HCT116 (cell line): ENCODE results near the gene FBP1. TPM values are rescaled to one million over a fixed set of nuclear protein-coding genes. Genes with fewer than 3 reads are reported as not detected.

Source experiments
- ATAC-seq: fragments of 200-7000 bp; cut with Tn5 transposase; 2 replicates; pipeline ENCODE4 v1.9.1; 2020; ENCODE audit warnings: mild to moderate bottlenecking, moderate library complexity
- BruUV-seq: library from RNA; stranded (reverse); fragments of 400-500 nt; replicated peaks from 2 replicates; lab custom pipeline; 2021; lab: Mats Ljungman, UMichigan
- CTCF ChIA-PET: fragments of 300-600 bp; sonication (Branson Sonifier 250); formaldehyde crosslinking; loops from one replicate; lab custom pipeline; 2021; ENCODE audit warnings: antibody characterized with exemption; lab: Charles Lee
- POLR2A ChIA-PET: fragments of 300-600, 350-600 bp; sonication (Branson Sonifier 250); formaldehyde crosslinking; loops from one replicate; lab custom pipeline; 2021; ENCODE audit warnings: antibody characterized with exemption; lab: Charles Lee
- RAD21 ChIA-PET, 2 experiments: fragments of 300-600 bp; sonication (Branson Sonifier 250); formaldehyde crosslinking; loops; one replicate each; lab custom pipeline; 2023; ENCODE audit warnings: low total read pairs in 2 of 2; ENCODE audit not compliant: uncharacterized antibody in 2 of 2, unreplicated experiment in 2 of 2, low non-redundant PET in 1 of 2; lab: Charles Lee
- DNase-seq: peaks from one replicate; pipeline ENCODE4 v3.0.0-alpha.2; 2010; ENCODE audit warnings: low read depth, low spot score
- H2AFZ ChIP-seq: fragments of 200-600 bp; shearing (Covaris generic), sonication (generic); 2 replicates; pipeline ENCODE4 v1.6.1; 2017; ENCODE audit warnings: low read depth, mixed run types, mixed read lengths, antibody characterized with exemption, low read length; ENCODE audit not compliant: poor library complexity, severe bottlenecking
- H3K27ac ChIP-seq: 2 replicates; pipeline ENCODE4 v1.5.1; 2012; ENCODE audit warnings: low read depth, low read length
- H3K27me3 ChIP-seq: fragments of 200-600 bp; sonication (generic); 2 replicates; pipeline ENCODE4 v1.6.1; 2016; ENCODE audit warnings: mixed run types, low read length, mixed read lengths; ENCODE audit not compliant: insufficient read depth
- H3K36me3 ChIP-seq, 2 experiments: fragments of 200-500 bp in 1 of 2; fragments of 200-600 bp in 1 of 2; sonication (Bioruptor generic) in 1 of 2; sonication (generic) in 1 of 2; 2 replicates each; pipeline versions ENCODE4 v1.5.1 to v1.6.1; 2014 to 2016; ENCODE audit warnings: low read length in 2 of 2, inconsistent platforms in 1 of 2, mixed read lengths in 1 of 2, mixed run types in 1 of 2; ENCODE audit not compliant: insufficient read depth in 2 of 2, control insufficient read depth in 1 of 2
- H3K4me1 ChIP-seq, 2 experiments: fragments of 200-600 bp in 1 of 2; sonication (generic) in 1 of 2; 2 replicates each; pipeline versions ENCODE4 v1.5.1 to v1.6.1; 2012 to 2017; ENCODE audit warnings: low read length in 2 of 2, inconsistent platforms in 1 of 2, mild to moderate bottlenecking in 1 of 2, mixed read lengths in 1 of 2, mixed run types in 1 of 2, moderate library complexity in 1 of 2; ENCODE audit not compliant: insufficient read depth in 2 of 2, control insufficient read depth in 1 of 2
- H3K4me2 ChIP-seq: fragments of 200-600 bp; sonication (generic); 2 replicates; pipeline ENCODE4 v1.6.1; 2017; ENCODE audit warnings: mixed run types, low read length, mixed read lengths
- H3K4me3 ChIP-seq, 2 experiments: fragments of 200-600 bp in 1 of 2; sonication (generic) in 1 of 2; replicated peaks in 1 of 2; 2 replicates each; pipeline ENCODE4 v1.5.1; 2011 to 2016; ENCODE audit warnings: low read length in 2 of 2, control low read depth in 1 of 2, low read depth in 1 of 2, mild to moderate bottlenecking in 1 of 2, mixed read lengths in 1 of 2, mixed run types in 1 of 2
- H3K79me2 ChIP-seq: fragments of 200-600 bp; sonication (generic); 2 replicates; pipeline ENCODE4 v1.6.1; 2017; ENCODE audit warnings: mild to moderate bottlenecking, mixed run types, low read length, moderate library complexity, mixed read lengths; ENCODE audit not compliant: insufficient read depth
- H3K9ac ChIP-seq: fragments of 200-600 bp; sonication (generic); 2 replicates; pipeline ENCODE4 v1.6.1; 2016; ENCODE audit warnings: low read length, mixed read lengths
- H3K9me2 ChIP-seq: fragments of 200-600 bp; sonication (generic), shearing (Covaris generic); 2 replicates; pipeline ENCODE4 v1.6.1; 2017; ENCODE audit warnings: mixed run types, mild to moderate bottlenecking, moderate library complexity; ENCODE audit not compliant: insufficient read depth
- H3K9me3 ChIP-seq, 2 experiments: fragments of 200-500 bp in 1 of 2; fragments of 200-600 bp in 1 of 2; sonication (Bioruptor generic) in 1 of 2; sonication (generic) in 1 of 2; 2 replicates each; pipeline ENCODE4 v1.6.1; 2014 to 2017; ENCODE audit warnings: low read length in 2 of 2, mixed read lengths in 2 of 2, inconsistent platforms in 1 of 2, low read depth in 1 of 2, mild to moderate bottlenecking in 1 of 2, mixed run types in 1 of 2, moderate library complexity in 1 of 2; ENCODE audit not compliant: control insufficient read depth in 1 of 2, insufficient read depth in 1 of 2
- H4K20me1 ChIP-seq: fragments of 200-600 bp; sonication (generic), shearing (Covaris generic); 2 replicates; pipeline ENCODE4 v1.6.1; 2017; ENCODE audit warnings: mixed run types, mild to moderate bottlenecking, moderate library complexity; ENCODE audit not compliant: insufficient read depth
- CBX3 ChIP-seq: IDR thresholded peaks from 2 replicates; pipeline ENCODE4 v1.6.1; 2012; ENCODE audit warnings: low read depth
- CTCF ChIP-seq, 3 experiments: fragments of 200-600 bp in 1 of 3; sonication (generic) in 1 of 3; IDR thresholded peaks in 2 of 3; conservative IDR thresholded peaks in 1 of 3; 2 replicates each; pipeline ENCODE4 v1.5.1; 2012 to 2017; ENCODE audit warnings: low read depth in 2 of 3, low read length in 2 of 3, antibody characterized with exemption in 1 of 3, borderline replicate concordance in 1 of 3, control low read depth in 1 of 3, mild to moderate bottlenecking in 1 of 3, mixed read lengths in 1 of 3, mixed run types in 1 of 3, moderate library complexity in 1 of 3; ENCODE audit not compliant: insufficient read depth in 1 of 3
- EZH2 ChIP-seq: fragments of 200-600 bp; sonication (generic); IDR thresholded peaks from 2 replicates; pipeline ENCODE4 v1.6.1; 2017; ENCODE audit warnings: antibody characterized with exemption, mixed run types
- EZH2phosphoT487 ChIP-seq: fragments of 200-600 bp; IDR thresholded peaks from 2 replicates; pipeline ENCODE4 v1.6.1; 2018; ENCODE audit warnings: antibody characterized with exemption, borderline replicate concordance
- JUND ChIP-seq: IDR thresholded peaks from 2 replicates; pipeline ENCODE4 v1.6.1; 2012
- MAX ChIP-seq: IDR thresholded peaks from 2 replicates; pipeline ENCODE4 v1.6.1; 2012
- POLR2A ChIP-seq: IDR thresholded peaks from 2 replicates; pipeline ENCODE4 v1.7.0; 2011; ENCODE audit warnings: borderline replicate concordance; ENCODE audit not compliant: insufficient read depth, insufficient read length; ENCODE audit errors: extremely low read depth
- POLR2AphosphoS5 ChIP-seq: IDR thresholded peaks from 2 replicates; pipeline ENCODE4 v1.6.1; 2011; ENCODE audit warnings: mild to moderate bottlenecking, low read depth, low read length, moderate library complexity
- RAD21 ChIP-seq: IDR thresholded peaks from 2 replicates; pipeline ENCODE4 v1.6.1; 2012; ENCODE audit warnings: low read depth, mild to moderate bottlenecking
- REST ChIP-seq: IDR thresholded peaks from 2 replicates; pipeline ENCODE4 v1.6.1; 2012; ENCODE audit warnings: low read depth
- SP1 ChIP-seq: IDR thresholded peaks from 2 replicates; pipeline ENCODE4 v1.6.1; 2012; ENCODE audit warnings: low read depth
- TCF7L2 ChIP-seq: IDR thresholded peaks from 2 replicates; pipeline ENCODE4 v1.7.0; 2011; ENCODE audit warnings: borderline replicate concordance, inconsistent platforms; ENCODE audit not compliant: insufficient read depth, insufficient read length; ENCODE audit errors: extremely low read depth
- YY1 ChIP-seq: IDR thresholded peaks from 2 replicates; pipeline ENCODE4 v1.6.1; 2011; ENCODE audit warnings: low read length, low read depth, moderate library complexity, mild to moderate bottlenecking; ENCODE audit not compliant: insufficient replicate concordance; ENCODE audit errors: extremely low read depth
- ZBTB33 ChIP-seq: IDR thresholded peaks from 2 replicates; pipeline ENCODE4 v1.6.1; 2011; ENCODE audit warnings: mild to moderate bottlenecking, low read length, moderate library complexity; ENCODE audit not compliant: insufficient replicate concordance; ENCODE audit errors: extremely low read depth
- ZFX ChIP-seq: fragments of 450-650 bp; IDR thresholded peaks from 2 replicates; pipeline ENCODE4 v1.6.1; 2017
- intact Hi-C: fragments of 100-400 bp; cut with micrococcal nuclease; formaldehyde crosslinking; loops from 2 replicates; pipeline ENCODE4 v1.10.0; 2022
- total RNA-seq: library from RNA; stranded (reverse); gene quantifications from one replicate; pipeline ENCODE4 v1.2.1, GENCODE V29; 2021; ENCODE audit not compliant: unreplicated experiment

FBP1 gene
- total RNA-seq, 1 experiment from 2014 or later, result 0.42 TPM

- no peak overlapping the region for H3K4me3 ChIP-seq
- H3K79me2 ChIP-seq, result no peaks in the 10 kb centered on the region
- TF ChIP-seq TCF7L2, result no peak
- TF ChIP-seq MAX, result no peak
- no peak for TF ChIP-seq REST
- no peak for TF ChIP-seq JUND
- TF ChIP-seq EZH2, result no peak
- TF ChIP-seq CTCF (IDR thresholded peaks at IDR 0.05 in 2 of 3, conservative IDR thresholded peaks at IDR 0.05 in 1 of 3; ENCODE audit: borderline replicate concordance in 1 of 3, insufficient read depth in 1 of 3, low read depth in 2 of 3, low read length in 2 of 3), result no peak
- TF ChIP-seq YY1, result no peak
- no peak for TF ChIP-seq SP1
- no peak for TF ChIP-seq CBX3
- TF ChIP-seq ZFX, result no peak
- no peak for TF ChIP-seq RAD21
- no peak for TF ChIP-seq POLR2A
- TF ChIP-seq EZH2phosphoT487, result no peak
- no peak for TF ChIP-seq ZBTB33
- TF ChIP-seq POLR2AphosphoS5, result no peak
- CTCF ChIA-PET, result interaction anchor here (1.1 kb wide), 1 partner anchor 472 kb away, joined by 4 read pairs; no protein-coding TSS in a partner anchor
- no peak overlapping the region for H3K27ac ChIP-seq
- H3K9me2 ChIP-seq, result no peaks in the 10 kb centered on the region
- H2AFZ ChIP-seq, result no peak overlapping the region
- RAD21 ChIA-PET, result no interaction called here
- no peak overlapping the region for H3K4me2 ChIP-seq
- no peaks in the 10 kb centered on the region; a peak in 1 of 4 replicates for H3K4me1 ChIP-seq
- ATAC-seq (no peak), DNase-seq (no peak)
- H3K9me3 ChIP-seq, result no peaks in the 10 kb centered on the region
- no TSS peak for BruUV-seq
- H3K9ac ChIP-seq, result no peak overlapping the region
- intact Hi-C loops, result no loop called here
- no peaks in the 10 kb centered on the region for H3K36me3 ChIP-seq
- no peaks in the 10 kb centered on the region for H3K27me3 ChIP-seq
- H4K20me1 ChIP-seq, result no peaks in the 10 kb centered on the region
- POLR2A ChIA-PET, result interaction anchor here (0.5 kb wide), 1 partner anchor 13 kb away, joined by 5 read pairs; no protein-coding TSS in a partner anchor
Measured at GRCh38 chr9:94656200-94656599, 16.9 kb upstream of the FBP1 start.
